ENCODE data around the gene ARL5A. TPM values are rescaled to one million over a fixed set of nuclear protein-coding genes. Genes with fewer than 3 reads are reported as not detected.

The ARL5A gene
- total and polyA plus RNA-seq, 9 of the 15 experiments (the other 6 are each of a cell fraction or from before 2014, with no cell fraction given) = 16.3 to 117 (median 88.4) TPM

- POLR2A ChIA-PET = interaction anchor here (1.2 kb wide), 1 partner anchor 10 kb away, joined by 3 read pairs; no protein-coding TSS in a partner anchor
- H3K4me2 ChIP-seq (ENCODE audit: insufficient read depth, low read length) = no peak overlapping the region
- no peak overlapping the region for H2AFZ ChIP-seq (ENCODE audit: low read depth, low read length)
- no TSS peak for BruUV-seq (replicated peaks)
- no peak overlapping the region for H3K9ac ChIP-seq (ENCODE audit: insufficient read depth in 1 of 2, low read depth in 2 of 2, low read length in 2 of 2)
- H3K4me3 ChIP-seq = no peak overlapping the region
- 100% methylated on average over 2 of the region's 2 CpGs for WGBS (ENCODE audit: insufficient coverage, low coverage, missing lambda C conversion rate)
- TF ChIP-seq ZNF175 (CRISPR knock-in tag; IDR thresholded peaks at IDR 0.05; ENCODE audit: low read depth) (no peak), HDAC8 (tag; IDR thresholded peaks at IDR 0.05) (no peak), ZNF445 (CRISPR knock-in tag; IDR thresholded peaks at IDR 0.05; ENCODE audit: low read depth) (no peak), ZNF699 (CRISPR knock-in tag; IDR thresholded peaks at IDR 0.05; ENCODE audit: insufficient replicate concordance) (no peak), BCOR (IDR thresholded peaks at IDR 0.05) (no peak), GATAD2A (IDR thresholded peaks at IDR 0.05) (no peak), TFAM (CRISPR knock-in tag; conservative IDR thresholded peaks at IDR 0.05) (no peak), SPI1 (IDR thresholded peaks at IDR 0.05; ENCODE audit: borderline replicate concordance, low read depth, low read length) (no peak), SMAD1 (IDR thresholded peaks at IDR 0.05; ENCODE audit: low read depth, low read length, partially characterized antibody) (no peak), CTCFL (IDR thresholded peaks at IDR 0.05; ENCODE audit: borderline replicate concordance, insufficient read depth, low read depth, low read length, poor library complexity, severe bottlenecking) (no peak), TRIM28 (IDR thresholded peaks at IDR 0.05) (no peak), TEAD4 (IDR thresholded peaks at IDR 0.05; ENCODE audit: low read length) (no peak), TEAD4 (CRISPR knock-in tag; IDR thresholded peaks at IDR 0.05; ENCODE audit: borderline replicate concordance) (no peak), AFF1 (IDR thresholded peaks at IDR 0.05; ENCODE audit: low read depth in 1 of 2, partially characterized antibody in 2 of 2) (no peak), PHTF2 (CRISPR knock-in tag; IDR thresholded peaks at IDR 0.05) (no peak), HNRNPK (IDR thresholded peaks at IDR 0.05; ENCODE audit: low read depth, low read length, poor library complexity, severe bottlenecking) (no peak)
- no peaks in the 10 kb centered on the region for H3K9me1 ChIP-seq (ENCODE audit: control insufficient read depth, insufficient read depth, low read length)
- DNase-seq (ENCODE audit: extremely low read depth in 1 of 4, low spot score in 3 of 4) (no peak), FAIRE-seq (no peak), ATAC-seq (no peak)
- H3K4me1 ChIP-seq (replicated peaks in 1 of 2; ENCODE audit: control insufficient read depth in 2 of 2, insufficient read depth in 2 of 2, low read length in 2 of 2) = peaks cover 4 to 21% of the 10 kb centered on the region in 2 experiments; a peak in 3 of 5 replicates
- no peak overlapping the region for H3K27ac ChIP-seq (ENCODE audit: extremely low read depth, low read depth, low read length)
- H3K27me3 ChIP-seq (ENCODE audit: control insufficient read depth in 2 of 2, insufficient read depth in 2 of 2, low read length in 2 of 2) = no peaks in the 10 kb centered on the region
- no peaks in the 10 kb centered on the region for H4K20me1 ChIP-seq (replicated peaks; ENCODE audit: control insufficient read depth, insufficient read depth, low read length)
- peaks cover 23% of the 10 kb centered on the region for H3K36me3 ChIP-seq (ENCODE audit: control insufficient read depth, insufficient read depth, low read length)
- no peaks in the 10 kb centered on the region for H3K9me3 ChIP-seq (replicated peaks; ENCODE audit: control insufficient read depth, insufficient read depth, low read depth, low read length)
- in situ Hi-C loops (cut with MboI) (no loop called here), intact Hi-C loops (cut with micrococcal nuclease) (no loop called here)
- H3K79me2 ChIP-seq (ENCODE audit: control insufficient read depth, insufficient read depth, low read length) = no peaks in the 10 kb centered on the region
- CTCF ChIA-PET (ENCODE audit: low intra/inter-chr PET ratio) = no interaction called here
Measured at GRCh38 chr2:151796774-151797173, 31.4 kb downstream of the ARL5A start.

All from K562 (cell line).